Heart left ventricle (tissue), 16 donors: ENCODE data around the gene ZNF750. TPM values are rescaled to one million over a fixed set of nuclear protein-coding genes. Genes with fewer than 3 reads are reported as not detected.

Experiments
- ATAC-seq, 4 donors: fragments of 200-7000 bp; cut with Tn5 transposase; one replicate each; pipeline ENCODE4 v1.9.1; 2020 to 2022; ENCODE audit warnings: moderate library complexity in 4 of 4, mild to moderate bottlenecking in 3 of 4, moderate number of reproducible peaks in 1 of 4
- DNase-seq, 5 donors: peaks; one replicate each; pipeline ENCODE4 v3.0.0-alpha.2; 2020
- H3K27ac ChIP-seq, 12 donors: fragments of 200-600 bp; sonication (generic) in 4 of 12; one replicate each; pipeline versions ENCODE4 v1.5.0 to v1.8.0; 2016 to 2022; ENCODE audit warnings: mild to moderate bottlenecking in 2 of 12
- H3K27me3 ChIP-seq, 9 donors: fragments of 200-600 bp; sonication (generic) in 2 of 9; one replicate each; pipeline versions ENCODE4 v1.5.1 to v1.8.0; 2016 to 2022; ENCODE audit warnings: mild to moderate bottlenecking in 3 of 9
- H3K36me3 ChIP-seq, 9 donors: fragments of 200-600 bp; sonication (generic) in 2 of 9; one replicate each; pipeline versions ENCODE4 v1.5.0 to v1.8.0; 2018 to 2022; ENCODE audit warnings: mild to moderate bottlenecking in 2 of 9
- H3K4me1 ChIP-seq, 12 donors: fragments of 200-600 bp; sonication (generic) in 4 of 12; one replicate each; pipeline versions ENCODE4 v1.5.0 to v1.8.0; 2016 to 2022; ENCODE audit warnings: mild to moderate bottlenecking in 3 of 12
- H3K4me3 ChIP-seq, 12 donors: fragments of 200-600 bp; sonication (generic) in 4 of 12; one replicate each; pipeline versions ENCODE4 v1.5.0 to v1.8.0; 2017 to 2022; ENCODE audit warnings: mild to moderate bottlenecking in 9 of 12, moderate library complexity in 4 of 12
- H3K9me3 ChIP-seq, 12 donors: fragments of 200-600 bp; sonication (generic) in 4 of 12; one replicate each; pipeline versions ENCODE4 v1.5.0 to v1.8.0; 2016 to 2022; ENCODE audit warnings: mild to moderate bottlenecking in 1 of 12
- POLR2A ChIP-seq, 2 donors: fragments of 450-650 bp; IDR thresholded peaks; one replicate each; pipeline ENCODE4 v1.6.1; 2017; ENCODE audit warnings: antibody characterized with exemption in 2 of 2, mild to moderate bottlenecking in 2 of 2, moderate library complexity in 2 of 2
- WGBS, 4 donors: extraction: QIAGEN DNeasy Blood & Tissue Kit in 2 of 4; methylation state at CpG; one replicate each; pipeline versions ENCODE4 v1.1.5 to v1.1.7; 2013 to 2018; 5-methylcytosine and 5-hydroxymethylcytosine counted together
- intact Hi-C, 10 donors: fragments of 100-400 bp; cut with DNase I; formaldehyde crosslinking; loops; one replicate each; pipeline versions ENCODE4 v1.11.1 to v1.14.2; 2022
- polyA plus RNA-seq, 2 donors: library from polyadenylated mRNA; stranded (reverse); fragments of 200-250 nt; gene quantifications; one replicate each; pipeline ENCODE4 v1.2.3, GENCODE V29; 2013
- total RNA-seq, 9 donors: library from RNA; depleted of rRNA in 2 of 9; stranded (reverse); fragments of >200 nt in 2 of 9; fragmentation: NEBNext Ultra II Directional in 3 of 9; extraction: Animal tissue kit (Norgen Biotek cat#: 25700) in 3 of 9; gene quantifications; one replicate each; pipeline versions ENCODE4 v1.1.0 to v1.2.4, GENCODE V29; 2016 to 2023
- TF ChIP-seq, protein P1 (sequence below), 12 donors: fragments of 200-600 bp; sonication (generic) in 4 of 12; IDR thresholded peaks; one replicate each; pipeline versions ENCODE4 v1.5.0 to v1.8.0; 2018 to 2022; ENCODE audit warnings: antibody characterized with exemption in 12 of 12, mild to moderate bottlenecking in 5 of 12
- donor health status: ischemic (EF 13 %, LVEDD 7.1; RV severe dilation, severe dysfunction).
- donor health status: healthy with polysubstance abuse.
- donor health status: DM: no; HTN: yes; CAD: no.
- donor health status: DM: no; HTN: no; CAD: no.
- donor health status: ischemic (EF 25% LVEDD 6.9; RV normal size, moderate dysfunction).
- donor health status: ischemic (EF 25% LVEDD 5.7; RV mildly dilated, moderate dysfunction).
- donor health status: healthy.
- donor health status: DM: yes; HTN: yes; CAD: no.
- donor health status: ischemic (EF 35%, LVEDD 5.7; RV mildly dilated, moderate dysfunction).
- donor health status: nonischemic (EF 11% LVEDD 7.7; RV severe dilation, severe dysfunction).
- donor health status: DM: yes; HTN: yes; CAD: no.
- donor health status: PGD.
- donor health status: ischemic (EF 29% LVEDD 5.4; RV normal size, mild dysfunction).
- donor health status: nonischemic (EF 23%, LVEDD 6.1; RV moderate dilation, normal function).

ZNF750 gene
- total and polyA plus RNA-seq, 11 donors = 0.08 to 0.38 (median 0.24) TPM; not detected in 7

GRCh38 chr17:82868715-82869131 is 28.9 kb upstream of the ZNF750 start:
- WGBS, 4 donors = 89 to 93% (median 91%) methylated on average over 21 of the region's 21 CpGs
- Histone ChIP-seq H3K36me3 (peaks cover 0 to 33% (median 18%) of the 10 kb centered on the region in 9 donors), H3K9me3 (no peaks in the 10 kb centered on the region), H3K4me1 (peaks cover 0 to 65% (median 41%) of the 10 kb centered on the region in 12 donors), H3K27me3 (no peaks in the 10 kb centered on the region), H3K27ac (no peak overlapping the region), H3K4me3 (no peak overlapping the region)
- no peak for DNase-seq
- no peak for ATAC-seq
- TF ChIP-seq, protein P1, sequence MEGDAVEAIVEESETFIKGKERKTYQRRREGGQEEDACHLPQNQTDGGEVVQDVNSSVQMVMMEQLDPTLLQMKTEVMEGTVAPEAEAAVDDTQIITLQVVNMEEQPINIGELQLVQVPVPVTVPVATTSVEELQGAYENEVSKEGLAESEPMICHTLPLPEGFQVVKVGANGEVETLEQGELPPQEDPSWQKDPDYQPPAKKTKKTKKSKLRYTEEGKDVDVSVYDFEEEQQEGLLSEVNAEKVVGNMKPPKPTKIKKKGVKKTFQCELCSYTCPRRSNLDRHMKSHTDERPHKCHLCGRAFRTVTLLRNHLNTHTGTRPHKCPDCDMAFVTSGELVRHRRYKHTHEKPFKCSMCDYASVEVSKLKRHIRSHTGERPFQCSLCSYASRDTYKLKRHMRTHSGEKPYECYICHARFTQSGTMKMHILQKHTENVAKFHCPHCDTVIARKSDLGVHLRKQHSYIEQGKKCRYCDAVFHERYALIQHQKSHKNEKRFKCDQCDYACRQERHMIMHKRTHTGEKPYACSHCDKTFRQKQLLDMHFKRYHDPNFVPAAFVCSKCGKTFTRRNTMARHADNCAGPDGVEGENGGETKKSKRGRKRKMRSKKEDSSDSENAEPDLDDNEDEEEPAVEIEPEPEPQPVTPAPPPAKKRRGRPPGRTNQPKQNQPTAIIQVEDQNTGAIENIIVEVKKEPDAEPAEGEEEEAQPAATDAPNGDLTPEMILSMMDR (IDR thresholded peaks at IDR 0.05) = no peak
- TF ChIP-seq POLR2A (IDR thresholded peaks at IDR 0.05) = no peak
- intact Hi-C loops = no loop called here

DNA sequence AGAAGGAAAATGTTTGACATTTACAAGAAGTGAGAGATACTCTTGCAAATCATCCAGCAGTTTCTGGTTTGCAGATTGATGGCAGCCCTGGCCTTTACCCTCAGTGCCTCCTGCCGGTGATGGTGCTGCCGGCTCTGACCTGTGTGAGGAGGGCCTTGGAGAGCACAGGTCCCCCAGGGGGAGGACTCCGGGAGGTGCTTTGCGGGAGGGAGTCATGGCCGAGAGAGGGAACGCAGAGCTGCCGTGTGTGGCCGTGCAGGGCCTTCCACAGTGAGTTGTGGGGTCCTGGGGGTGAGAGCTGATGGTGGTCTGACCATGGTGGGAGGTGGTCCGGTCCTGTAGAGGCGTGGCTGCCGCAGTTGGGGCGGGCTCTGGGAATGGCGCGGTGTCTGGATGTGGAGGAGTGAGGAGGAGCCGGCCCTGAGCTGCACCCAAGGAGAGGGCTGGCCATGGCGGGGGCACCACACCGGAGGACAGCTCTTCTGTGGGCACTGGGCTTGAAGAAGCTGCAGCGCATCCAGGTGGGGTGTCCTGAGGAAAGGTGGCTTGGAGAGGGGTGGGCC is 28.0 kb upstream of the ZNF750 start:
- no peak for ATAC-seq
- intact Hi-C loops = no loop called here
- WGBS, 4 donors = 91 to 96% (median 94%) methylated on average over 18 of the region's 18 CpGs

GRCh38 chr17:82866590-82867191 is 26.9 kb upstream of the ZNF750 start:
- no peaks in the 10 kb centered on the region for H3K9me3 ChIP-seq
- no peak overlapping the region for H3K4me3 ChIP-seq
- peaks cover 0 to 21% (median 15%) of the 10 kb centered on the region in 9 donors for H3K36me3 ChIP-seq
- no peak for TF ChIP-seq POLR2A (IDR thresholded peaks at IDR 0.05)
- TF ChIP-seq, protein P1 (IDR thresholded peaks at IDR 0.05) = no peak
- ATAC-seq (peak; percentile 43 to 86 (median 70)), DNase-seq (peak in 3 of 5 donors; percentile 48 to 77 (median 68))
- intact Hi-C loops = no loop called here
- H3K27ac ChIP-seq = peak overlapping the region in 10 of 12 donors; percentile 7 to 78 (median 43)
- peaks cover 0 to 65% (median 35%) of the 10 kb centered on the region in 12 donors for H3K4me1 ChIP-seq
- H3K27me3 ChIP-seq = no peaks in the 10 kb centered on the region
- WGBS, 4 donors = 40 to 80% (median 58%) methylated on average over 1 to 11 of the region's 11 CpGs

More for the DNA sequence above, 28.0 kb upstream of the ZNF750 start:
- peaks cover 0 to 74% (median 41%) of the 10 kb centered on the region in 12 donors for H3K4me1 ChIP-seq
- no peak for DNase-seq
- H3K27ac ChIP-seq = peak overlapping the region in 1 of 12 donors; percentile 49
- H3K36me3 ChIP-seq = peaks cover 0 to 32% (median 15%) of the 10 kb centered on the region in 9 donors
- no peak overlapping the region for H3K4me3 ChIP-seq
- no peaks in the 10 kb centered on the region for H3K27me3 ChIP-seq
- H3K9me3 ChIP-seq = no peaks in the 10 kb centered on the region
- TF ChIP-seq POLR2A (IDR thresholded peaks at IDR 0.05) = no peak
- TF ChIP-seq, protein P1 (IDR thresholded peaks at IDR 0.05) = no peak

DNA sequence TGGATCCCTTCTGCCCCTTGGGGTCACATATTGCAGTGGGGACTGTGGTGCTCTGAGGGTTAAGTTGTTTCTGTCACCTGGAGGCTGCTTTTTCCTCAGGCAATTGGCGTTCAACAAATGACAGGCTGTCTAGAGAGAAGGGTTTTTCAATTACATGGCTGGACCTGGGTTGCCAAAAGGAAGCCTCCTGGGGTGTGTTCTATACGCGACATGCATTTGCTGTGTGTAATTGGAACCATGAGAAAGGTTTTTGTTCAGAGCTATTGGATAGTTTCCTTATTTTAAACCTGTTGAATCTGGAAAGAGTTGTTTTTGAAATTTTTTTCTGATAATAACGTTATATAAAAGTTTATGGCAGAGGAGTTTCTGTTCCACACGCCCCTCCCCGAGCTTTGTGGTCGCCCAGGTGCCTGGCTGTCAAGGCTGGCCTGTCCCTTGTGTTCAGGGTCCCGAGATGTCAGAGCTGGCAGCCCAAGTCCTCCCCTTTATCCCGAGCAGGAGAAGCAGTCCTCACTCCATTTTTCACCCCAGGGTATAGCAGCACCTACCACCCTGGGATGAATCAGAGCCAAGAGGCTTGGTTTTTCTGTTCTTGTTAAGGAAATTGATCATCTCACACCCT is 26.1 kb upstream of the ZNF750 start:
- 72 to 82% (median 78%) methylated on average over 9 of the region's 9 CpGs for WGBS, 4 donors
- H3K36me3 ChIP-seq = peaks cover 0 to 14% (median 9%) of the 10 kb centered on the region in 9 donors
- H3K4me1 ChIP-seq = peaks cover 0 to 61% (median 33%) of the 10 kb centered on the region in 12 donors
- ATAC-seq (no peak), DNase-seq (peak in 1 of 5 donors; percentile 12)
- no peak overlapping the region for H3K4me3 ChIP-seq
- H3K27me3 ChIP-seq = no peaks in the 10 kb centered on the region
- no peaks in the 10 kb centered on the region for H3K9me3 ChIP-seq
- TF ChIP-seq, protein P1 (IDR thresholded peaks at IDR 0.05) = no peak
- no peak for TF ChIP-seq POLR2A (IDR thresholded peaks at IDR 0.05)
- peak overlapping the region in 9 of 12 donors; percentile 7 to 78 (median 45) for H3K27ac ChIP-seq
- intact Hi-C loops = no loop called here
